Effector memory CD4-positive, alpha-beta T cell (primary cell): ENCODE measurements around the gene THADA.
"Not testable (repeated sequence)": the region's sequence is repeated elsewhere in the genome, so short reads cannot be mapped to it uniquely, and the experiment has no call there.

Source experiments
- DNase-seq, 3 donors: peaks; one replicate each; pipeline ENCODE4 v3.0.0-alpha.2; 2020
- H3K27ac ChIP-seq: 2 replicates; pipeline ENCODE4 v1.7.0; 2013; ENCODE audit warnings: mild to moderate bottlenecking, low read length, moderate library complexity; ENCODE audit not compliant: insufficient read depth, poor library complexity, severe bottlenecking
- H3K27me3 ChIP-seq: replicated peaks from 2 replicates; pipeline ENCODE4 v1.7.0; 2013; ENCODE audit warnings: mild to moderate bottlenecking, low read length; ENCODE audit not compliant: insufficient read depth, control insufficient read depth, poor library complexity, severe bottlenecking
- H3K36me3 ChIP-seq: 2 replicates; pipeline ENCODE4 v1.7.0; 2013; ENCODE audit warnings: mild to moderate bottlenecking, low read length, moderate library complexity; ENCODE audit not compliant: control insufficient read depth, insufficient read depth
- H3K4me1 ChIP-seq: 2 replicates; pipeline ENCODE4 v1.7.0; 2013; ENCODE audit warnings: low read length, mild to moderate bottlenecking; ENCODE audit not compliant: control insufficient read depth, insufficient read depth, poor library complexity, severe bottlenecking
- H3K4me3 ChIP-seq: 2 replicates; pipeline ENCODE4 v1.7.0; 2013; ENCODE audit warnings: low read length, low read depth, mild to moderate bottlenecking; ENCODE audit not compliant: insufficient read depth, poor library complexity, severe bottlenecking
- H3K9me3 ChIP-seq: 2 replicates; pipeline ENCODE4 v1.7.0; 2013; ENCODE audit warnings: mild to moderate bottlenecking, low read length, moderate library complexity; ENCODE audit not compliant: control insufficient read depth

Gene THADA

GRCh38 chr2:43568228-43568627 is 27.6 kb downstream of the THADA start:
- Histone ChIP-seq H3K9me3 (no peaks in the 10 kb centered on the region), H3K36me3 (peaks cover 24% of the 10 kb centered on the region)
- DNase-seq, result no peak

GRCh38 chr2:43566461-43566729 is 29.4 kb downstream of the THADA start:
- Histone ChIP-seq H3K27me3 (no peaks in the 10 kb centered on the region), H3K4me3 (no peak overlapping the region), H3K36me3 (peaks cover 8% of the 10 kb centered on the region), H3K4me1 (peaks cover 3% of the 10 kb centered on the region), H3K27ac (no peak overlapping the region), H3K9me3 (no peaks in the 10 kb centered on the region)
- no peak for DNase-seq

More at GRCh38 chr2:43568228-43568627, 27.6 kb downstream of the THADA start:
- Histone ChIP-seq H3K4me3 (no peak overlapping the region), H3K27me3 (no peaks in the 10 kb centered on the region), H3K4me1 (peaks cover 3% of the 10 kb centered on the region), H3K27ac (no peak overlapping the region)

GRCh38 chr2:43563679-43564078 is 32.2 kb downstream of the THADA start:
- H3K4me3 ChIP-seq, result no peak overlapping the region
- no peaks in the 10 kb centered on the region for H3K4me1 ChIP-seq
- H3K9me3 ChIP-seq, result no peaks in the 10 kb centered on the region
- DNase-seq, result no peak
- peaks cover 4% of the 10 kb centered on the region for H3K36me3 ChIP-seq
- H3K27ac ChIP-seq, result no peak overlapping the region
- H3K27me3 ChIP-seq, result no peaks in the 10 kb centered on the region

- Histone ChIP-seq H3K27me3 (no peaks in the 10 kb centered on the region), H3K27ac (no peak overlapping the region), H3K4me1 (no peaks in the 10 kb centered on the region), H3K4me3 (no peak overlapping the region), H3K36me3 (peaks cover 10% of the 10 kb centered on the region), H3K9me3 (no peaks in the 10 kb centered on the region)
- no peak for DNase-seq
These were observed 35.6 kb downstream of the THADA start for GRCh38 chr2:43560231-43560547.

- H3K9me3 ChIP-seq, result no peaks in the 10 kb centered on the region
- peaks cover 13% of the 10 kb centered on the region for H3K36me3 ChIP-seq
- DNase-seq, result no peak
- no peak overlapping the region for H3K4me3 ChIP-seq
- H3K27me3 ChIP-seq, result no peaks in the 10 kb centered on the region
- no peaks in the 10 kb centered on the region for H3K4me1 ChIP-seq
- H3K27ac ChIP-seq, result peak overlapping the region; percentile 5
These were observed 36.2 kb downstream of the THADA start for GRCh38 chr2:43559391-43560230.

- Histone ChIP-seq H3K4me3 (no peak overlapping the region), H3K4me1 (no peaks in the 10 kb centered on the region), H3K36me3 (peaks cover 25% of the 10 kb centered on the region), H3K27ac (no peak overlapping the region), H3K9me3 (no peaks in the 10 kb centered on the region), H3K27me3 (no peaks in the 10 kb centered on the region)
- DNase-seq, result no peak
These were observed 38.6 kb downstream of the THADA start for GRCh38 chr2:43557196-43557595.

GRCh38 chr2:43556256-43556655 is 39.6 kb downstream of the THADA start:
- Histone ChIP-seq H3K36me3 (peaks cover 30% of the 10 kb centered on the region), H3K9me3 (no peaks in the 10 kb centered on the region), H3K4me3 (no peak overlapping the region), H3K27ac (no peak overlapping the region), H3K4me1 (no peaks in the 10 kb centered on the region), H3K27me3 (no peaks in the 10 kb centered on the region)
- no peak for DNase-seq

- no peak for DNase-seq
- Histone ChIP-seq H3K4me3 (no peak overlapping the region), H3K36me3 (peaks cover 37% of the 10 kb centered on the region)
These were observed 42.4 kb downstream of the THADA start for GRCh38 chr2:43553341-43553855.

GRCh38 chr2:43551990-43552389 is 43.8 kb downstream of the THADA start:
- no peak for DNase-seq
- Histone ChIP-seq H3K4me1 (no peaks in the 10 kb centered on the region), H3K27ac (no peak overlapping the region), H3K36me3 (peaks cover 31% of the 10 kb centered on the region), H3K9me3 (no peaks in the 10 kb centered on the region), H3K4me3 (no peak overlapping the region), H3K27me3 (no peaks in the 10 kb centered on the region)

More at GRCh38 chr2:43553341-43553855, 42.4 kb downstream of the THADA start:
- Histone ChIP-seq H3K9me3 (no peaks in the 10 kb centered on the region), H3K4me1 (no peaks in the 10 kb centered on the region), H3K27ac (no peak overlapping the region), H3K27me3 (no peaks in the 10 kb centered on the region)

GRCh38 chr2:43548381-43548780 is 47.5 kb downstream of the THADA start:
- H3K27me3 ChIP-seq, H3K27ac ChIP-seq, H3K4me3 ChIP-seq, DNase-seq, H3K9me3 ChIP-seq, H3K4me1 ChIP-seq: not testable (repeated sequence)
- H3K36me3 ChIP-seq, result peaks cover 23% of the 10 kb centered on the region
